Nephron progenitor cell (in vitro differentiated cells): Measurements from ENCODE around the gene PUS1.

Experiments
- DNase-seq: peaks from one replicate; pipeline ENCODE4 v3.0.0; 2021
- H3K27ac Mint-ChIP-seq: 2 replicates; pipeline ENCODE4 v1.8.0; 2021; ENCODE audit warnings: mild to moderate bottlenecking, moderate library complexity, mixed read lengths
- H3K27me3 Mint-ChIP-seq: 2 replicates; pipeline ENCODE4 v1.8.0; 2021; ENCODE audit warnings: mild to moderate bottlenecking, low read depth, mixed read lengths; ENCODE audit not compliant: poor library complexity
- H3K36me3 Mint-ChIP-seq: 2 replicates; pipeline ENCODE4 v1.8.0; 2021; ENCODE audit warnings: low read depth, mixed read lengths
- H3K4me1 Mint-ChIP-seq: 2 replicates; pipeline ENCODE4 v1.8.0; 2021; ENCODE audit warnings: mixed read lengths
- H3K4me3 Mint-ChIP-seq: 2 replicates; pipeline ENCODE4 v1.8.0; 2021; ENCODE audit warnings: mild to moderate bottlenecking, moderate library complexity, mixed read lengths
- H3K9me3 Mint-ChIP-seq: 2 replicates; pipeline ENCODE4 v1.8.0; 2021; ENCODE audit warnings: mild to moderate bottlenecking, moderate library complexity, mixed read lengths
- TF ChIP-seq, protein P1 (sequence below): fragments of 200-600 bp; sonication (generic); IDR thresholded peaks from 2 replicates; pipeline ENCODE4 v1.5.0; 2021; ENCODE audit warnings: antibody characterized with exemption

PUS1 gene

DNA sequence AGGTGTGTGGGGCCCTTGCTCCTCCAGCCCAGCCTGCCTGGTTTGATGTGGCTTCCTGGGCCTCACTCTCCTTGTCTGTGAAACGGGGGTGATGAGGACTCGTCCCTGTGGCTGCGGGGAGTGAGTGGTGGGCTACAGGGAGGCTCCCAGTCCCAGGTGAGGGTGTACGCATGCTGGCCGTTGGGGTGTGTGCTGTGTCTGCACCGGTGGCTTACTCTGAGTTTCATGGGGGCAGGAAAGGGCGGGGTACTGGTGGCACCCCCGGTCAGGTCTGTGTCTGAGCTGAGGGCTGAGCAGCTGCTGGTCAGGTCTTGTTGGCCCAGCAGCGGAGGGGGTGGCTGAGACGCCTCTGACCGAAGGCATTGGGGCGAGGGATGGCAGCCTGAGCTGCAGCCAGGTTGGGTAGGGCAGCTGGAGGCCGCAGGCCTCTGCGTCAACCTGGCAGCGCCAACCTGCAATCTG lies 23.4 kb upstream of the PUS1 start:
- H3K9me3 Mint-ChIP-seq, result no peaks in the 10 kb centered on the region
- TF ChIP-seq, protein P1, sequence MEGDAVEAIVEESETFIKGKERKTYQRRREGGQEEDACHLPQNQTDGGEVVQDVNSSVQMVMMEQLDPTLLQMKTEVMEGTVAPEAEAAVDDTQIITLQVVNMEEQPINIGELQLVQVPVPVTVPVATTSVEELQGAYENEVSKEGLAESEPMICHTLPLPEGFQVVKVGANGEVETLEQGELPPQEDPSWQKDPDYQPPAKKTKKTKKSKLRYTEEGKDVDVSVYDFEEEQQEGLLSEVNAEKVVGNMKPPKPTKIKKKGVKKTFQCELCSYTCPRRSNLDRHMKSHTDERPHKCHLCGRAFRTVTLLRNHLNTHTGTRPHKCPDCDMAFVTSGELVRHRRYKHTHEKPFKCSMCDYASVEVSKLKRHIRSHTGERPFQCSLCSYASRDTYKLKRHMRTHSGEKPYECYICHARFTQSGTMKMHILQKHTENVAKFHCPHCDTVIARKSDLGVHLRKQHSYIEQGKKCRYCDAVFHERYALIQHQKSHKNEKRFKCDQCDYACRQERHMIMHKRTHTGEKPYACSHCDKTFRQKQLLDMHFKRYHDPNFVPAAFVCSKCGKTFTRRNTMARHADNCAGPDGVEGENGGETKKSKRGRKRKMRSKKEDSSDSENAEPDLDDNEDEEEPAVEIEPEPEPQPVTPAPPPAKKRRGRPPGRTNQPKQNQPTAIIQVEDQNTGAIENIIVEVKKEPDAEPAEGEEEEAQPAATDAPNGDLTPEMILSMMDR, result no peak
- peak overlapping the region; percentile 36 for H3K27ac Mint-ChIP-seq
- H3K4me1 Mint-ChIP-seq, result no peaks in the 10 kb centered on the region
- no peaks in the 10 kb centered on the region for H3K27me3 Mint-ChIP-seq
- H3K4me3 Mint-ChIP-seq, result no peak overlapping the region
- DNase-seq, result no peak
- no peaks in the 10 kb centered on the region for H3K36me3 Mint-ChIP-seq

DNA sequence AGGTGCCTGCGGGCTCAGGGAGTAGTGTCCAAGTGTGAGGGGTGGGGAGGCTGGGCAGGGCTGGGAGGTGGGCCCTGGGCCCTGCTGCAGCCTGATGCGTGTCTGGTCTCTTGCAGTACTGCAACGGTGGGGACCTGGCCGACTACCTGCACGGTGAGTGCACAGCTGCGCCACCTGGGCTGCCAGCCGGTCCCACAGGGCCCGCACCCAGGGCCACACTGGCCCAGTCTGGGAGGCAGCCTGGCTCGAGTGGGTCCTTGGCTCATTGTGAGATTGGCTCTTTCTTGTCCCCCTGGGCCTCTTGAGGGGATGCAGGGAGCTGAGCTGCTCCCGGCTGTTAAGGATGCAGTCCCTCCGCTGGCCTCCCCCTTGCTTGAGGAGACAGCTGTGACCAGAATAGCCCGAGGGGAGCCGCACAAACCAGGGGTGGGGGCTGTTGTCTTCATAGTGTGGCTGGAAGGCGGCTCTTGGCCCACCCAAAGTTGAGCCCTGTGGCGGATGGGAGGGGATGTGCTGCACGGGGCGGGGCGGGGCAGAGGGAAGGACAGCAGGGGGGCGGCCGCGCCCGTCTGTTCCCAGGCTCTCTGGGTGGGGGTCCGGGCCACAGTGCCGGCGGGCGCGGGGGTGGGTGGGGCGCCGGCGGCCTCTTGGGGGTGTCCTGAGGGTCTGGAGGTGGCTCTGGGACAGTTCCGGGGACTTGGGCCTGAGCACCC lies 21.5 kb upstream of the PUS1 start:
- H3K27me3 Mint-ChIP-seq, result no peaks in the 10 kb centered on the region
- TF ChIP-seq, protein P1, result no peak
- no peaks in the 10 kb centered on the region for H3K36me3 Mint-ChIP-seq
- H3K9me3 Mint-ChIP-seq, result no peaks in the 10 kb centered on the region
- no peak overlapping the region for H3K4me3 Mint-ChIP-seq
- H3K27ac Mint-ChIP-seq, result no peak overlapping the region
- no peaks in the 10 kb centered on the region for H3K4me1 Mint-ChIP-seq
- DNase-seq, result no peak

DNA sequence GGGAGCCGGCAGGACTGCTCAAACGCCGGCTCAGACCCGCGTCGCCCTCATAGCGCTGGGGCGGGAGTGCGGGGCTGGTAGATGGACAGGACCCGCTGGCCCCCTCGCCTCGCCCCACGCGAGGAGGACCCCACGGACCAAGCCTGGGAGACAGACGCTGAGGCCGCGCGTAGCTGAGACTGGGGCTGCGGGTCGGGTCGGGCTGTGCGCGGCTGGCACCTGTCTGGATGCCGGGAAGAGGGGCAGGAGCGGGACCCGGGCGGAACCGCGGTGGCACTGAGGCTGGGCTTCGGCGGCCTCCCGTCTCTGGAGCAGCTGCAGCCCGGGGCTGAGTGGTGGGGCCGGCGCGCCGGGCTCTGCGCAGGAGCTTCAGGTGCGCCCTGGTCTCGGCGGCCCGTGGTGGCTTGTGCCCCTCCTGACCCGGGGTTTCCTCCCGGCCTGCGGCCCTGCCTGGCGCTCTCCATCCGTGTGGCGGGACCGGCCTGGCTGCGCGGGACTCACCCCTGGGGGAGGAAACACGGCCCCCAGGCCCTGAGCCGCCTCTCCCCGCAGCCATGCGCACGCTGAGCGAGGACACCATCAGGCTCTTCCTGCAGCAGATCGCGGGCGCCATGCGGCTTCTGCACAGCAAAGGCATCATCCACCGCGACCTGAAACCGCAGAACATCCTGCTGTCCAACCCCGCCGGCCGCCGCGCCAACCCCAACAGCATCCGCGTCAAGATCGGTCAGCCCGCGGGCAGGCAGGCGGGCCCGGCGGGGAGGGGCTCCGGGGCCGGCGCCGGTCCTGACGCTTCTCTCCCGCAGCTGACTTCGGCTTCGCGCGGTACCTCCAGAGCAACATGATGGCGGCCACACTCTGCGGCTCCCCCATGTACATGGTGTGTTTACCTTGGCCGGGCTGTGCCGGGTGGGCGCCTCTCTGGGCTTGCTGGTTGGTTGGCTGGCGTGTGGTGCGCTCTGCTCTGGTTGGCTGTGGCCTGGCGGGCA lies 20.7 kb upstream of the PUS1 start:
- H3K27ac Mint-ChIP-seq, result no peak overlapping the region
- H3K4me3 Mint-ChIP-seq, result no peak overlapping the region
- H3K4me1 Mint-ChIP-seq, result no peaks in the 10 kb centered on the region
- no peak for DNase-seq
- no peaks in the 10 kb centered on the region for H3K27me3 Mint-ChIP-seq
- H3K36me3 Mint-ChIP-seq, result no peaks in the 10 kb centered on the region
- H3K9me3 Mint-ChIP-seq, result no peaks in the 10 kb centered on the region
- TF ChIP-seq, protein P1, result no peak

DNA sequence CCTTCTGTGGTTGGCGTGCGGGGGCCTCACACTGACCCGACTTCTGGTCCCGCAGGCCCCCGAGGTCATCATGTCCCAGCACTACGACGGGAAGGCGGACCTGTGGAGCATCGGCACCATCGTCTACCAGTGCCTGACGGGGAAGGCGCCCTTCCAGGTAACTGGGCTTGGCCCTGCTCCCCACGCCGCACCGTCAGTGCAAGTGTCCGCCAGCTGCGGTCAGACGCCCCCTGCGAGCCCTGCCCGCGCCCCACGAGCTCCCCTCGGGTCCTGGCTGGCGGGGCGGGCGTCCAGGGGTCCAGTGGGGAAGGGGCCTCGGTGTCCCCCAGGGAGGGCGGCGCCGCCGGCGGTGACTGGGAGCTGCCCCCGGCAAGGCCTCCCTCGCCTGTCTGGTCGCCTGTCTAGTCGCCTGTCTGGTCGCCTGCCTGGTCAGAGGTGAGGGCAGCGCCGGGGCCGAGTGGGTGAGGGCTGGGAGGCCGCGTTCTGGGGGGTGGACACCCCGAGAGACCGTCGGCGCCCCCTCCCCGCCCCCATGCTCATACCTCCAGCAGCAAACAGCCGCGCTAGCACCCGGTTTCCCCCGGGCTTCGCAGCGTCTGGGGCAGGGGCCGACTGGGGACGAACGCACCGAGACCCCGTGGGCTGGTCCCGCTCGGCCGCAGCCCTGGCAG lies 19.9 kb upstream of the PUS1 start:
- Mint-ChIP-seq H3K27me3 (no peaks in the 10 kb centered on the region), H3K36me3 (peaks cover 1% of the 10 kb centered on the region), H3K4me3 (no peak overlapping the region), H3K4me1 (no peaks in the 10 kb centered on the region), H3K27ac (no peak overlapping the region), H3K9me3 (no peaks in the 10 kb centered on the region)
- TF ChIP-seq, protein P1, result no peak
- DNase-seq, result no peak

DNA sequence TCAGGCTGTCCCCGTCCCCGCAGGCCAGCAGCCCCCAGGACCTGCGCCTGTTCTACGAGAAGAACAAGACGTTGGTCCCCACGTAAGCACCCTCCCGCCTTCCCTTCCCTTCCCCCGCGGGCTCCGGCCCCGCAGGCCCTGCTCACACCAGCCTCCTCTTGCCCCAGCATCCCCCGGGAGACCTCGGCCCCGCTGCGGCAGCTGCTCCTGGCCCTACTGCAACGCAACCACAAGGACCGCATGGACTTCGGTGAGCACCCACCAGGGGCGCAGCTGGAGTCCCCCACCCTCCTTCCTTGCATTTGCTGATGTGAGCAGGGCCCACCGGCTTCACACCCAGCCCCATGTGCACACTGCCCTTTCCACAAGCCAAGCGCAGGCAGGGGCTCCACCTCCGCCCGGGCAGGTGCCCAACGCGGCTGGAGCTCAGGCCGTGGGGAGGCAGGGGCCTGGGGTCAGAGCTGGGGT lies 19.3 kb upstream of the PUS1 start:
- DNase-seq, result no peak
- Mint-ChIP-seq H3K9me3 (no peaks in the 10 kb centered on the region), H3K36me3 (peaks cover 5% of the 10 kb centered on the region), H3K27ac (no peak overlapping the region), H3K27me3 (no peaks in the 10 kb centered on the region), H3K4me1 (no peaks in the 10 kb centered on the region), H3K4me3 (no peak overlapping the region)
- TF ChIP-seq, protein P1, result no peak
